ENCODE data around the gene TNFRSF1A. TPM values are rescaled to one million over a fixed set of nuclear protein-coding genes. Genes with fewer than 3 reads are reported as not detected.

TNFRSF1A gene
- total RNA-seq, 1 donor, result 174 TPM

- TF ChIP-seq CTCF (IDR thresholded peaks at IDR 0.05; ENCODE audit: insufficient read depth, low read depth, low read length), result no peak
- DNase-seq (ENCODE audit: low read depth), result no peak
- no peak overlapping the region for H3K4me3 ChIP-seq (ENCODE audit: low read depth, low read length)
These were observed 32.3 kb upstream of the TNFRSF1A start for GRCh38 chr12:6374028-6374785.

- DNase-seq (ENCODE audit: low read depth), result no peak
- H3K4me3 ChIP-seq (ENCODE audit: low read depth, low read length), result no peak overlapping the region
- no peak for TF ChIP-seq CTCF (IDR thresholded peaks at IDR 0.05; ENCODE audit: insufficient read depth, low read depth, low read length)
These were observed 31.3 kb upstream of the TNFRSF1A start for GRCh38 chr12:6373022-6373787.

- H3K4me3 ChIP-seq (ENCODE audit: low read depth, low read length), result no peak overlapping the region
- no peak for TF ChIP-seq CTCF (IDR thresholded peaks at IDR 0.05; ENCODE audit: insufficient read depth, low read depth, low read length)
- peak; percentile 95 for DNase-seq (ENCODE audit: low read depth)
These were observed 30.6 kb upstream of the TNFRSF1A start for GRCh38 chr12:6372403-6373003.

GRCh38 chr12:6370994-6371754 is 29.3 kb upstream of the TNFRSF1A start:
- DNase-seq (ENCODE audit: low read depth), result peak; percentile 84
- peak; percentile 42 for TF ChIP-seq CTCF (IDR thresholded peaks at IDR 0.05; ENCODE audit: insufficient read depth, low read depth, low read length)
- no peak overlapping the region for H3K4me3 ChIP-seq (ENCODE audit: low read depth, low read length)

- no peak overlapping the region for H3K4me3 ChIP-seq (ENCODE audit: low read depth, low read length)
- no peak for TF ChIP-seq CTCF (IDR thresholded peaks at IDR 0.05; ENCODE audit: insufficient read depth, low read depth, low read length)
- DNase-seq (ENCODE audit: low read depth), result no peak
These were observed 28.7 kb upstream of the TNFRSF1A start for GRCh38 chr12:6370576-6370935.

- no peak overlapping the region for H3K4me3 ChIP-seq (ENCODE audit: low read depth, low read length)
- peak; percentile 53 for DNase-seq (ENCODE audit: low read depth)
- no peak for TF ChIP-seq CTCF (IDR thresholded peaks at IDR 0.05; ENCODE audit: insufficient read depth, low read depth, low read length)
These were observed 28.2 kb upstream of the TNFRSF1A start for GRCh38 chr12:6369916-6370575.
